Osteoblast (primary cell): ENCODE results near the gene MYH13. TPM values are rescaled to one million over a fixed set of nuclear protein-coding genes. Genes with fewer than 3 reads are reported as not detected.

ENCODE experiments used
- DNase-seq: peaks from one replicate; pipeline ENCODE4 v3.0.0; 2011; ENCODE audit warnings: low spot score, mixed read lengths; ENCODE audit not compliant: insufficient read length; ENCODE audit errors: missing footprints
- H2AFZ ChIP-seq: 2 replicates; pipeline ENCODE4 v1.6.0; 2011; ENCODE audit warnings: mild to moderate bottlenecking, low read length
- H3K27ac ChIP-seq: 2 replicates; pipeline ENCODE4 v1.5.1; 2011; ENCODE audit warnings: mild to moderate bottlenecking, low read depth, low read length, moderate library complexity
- H3K27me3 ChIP-seq: 2 replicates; pipeline ENCODE4 v1.6.0; 2012; ENCODE audit warnings: mild to moderate bottlenecking, control low read depth, inconsistent platforms, low read length, moderate library complexity; ENCODE audit not compliant: insufficient read depth
- H3K36me3 ChIP-seq: 2 replicates; pipeline ENCODE4 v1.5.1; 2011; ENCODE audit warnings: mild to moderate bottlenecking, low read length, control low read depth, moderate library complexity; ENCODE audit not compliant: insufficient read depth
- H3K4me1 ChIP-seq: 2 replicates; pipeline ENCODE4 v1.5.1; 2011; ENCODE audit warnings: mild to moderate bottlenecking, low read length, control low read depth, moderate library complexity; ENCODE audit not compliant: insufficient read depth
- H3K4me2 ChIP-seq: 2 replicates; pipeline ENCODE4 v1.6.0; 2011; ENCODE audit warnings: mild to moderate bottlenecking, low read length; ENCODE audit not compliant: insufficient read depth
- H3K4me3 ChIP-seq: fragments of 200-600 bp; sonication (generic); 3 replicates; pipeline ENCODE4 v1.5.1; 2012; ENCODE audit warnings: mild to moderate bottlenecking, low read length, inconsistent platforms; ENCODE audit not compliant: insufficient read depth
- H3K79me2 ChIP-seq: 2 replicates; pipeline ENCODE4 v1.6.0; 2012; ENCODE audit warnings: mild to moderate bottlenecking, low read length, control low read depth, inconsistent platforms; ENCODE audit not compliant: insufficient read depth
- H3K9me3 ChIP-seq: 2 replicates; pipeline ENCODE4 v1.5.1; 2011; ENCODE audit warnings: low read depth, low read length, control low read depth
- H4K20me1 ChIP-seq: 2 replicates; pipeline ENCODE4 v1.6.0; 2012; ENCODE audit warnings: mild to moderate bottlenecking, low read length, control low read depth; ENCODE audit not compliant: insufficient read depth
- total RNA-seq: library from RNA; depleted of rRNA; stranded (reverse); fragments of >200 nt; gene quantifications from 2 replicates; pipeline ENCODE4 v1.2.3, GENCODE V29; 2012
- TF ChIP-seq, protein P1 (sequence below): IDR thresholded peaks from 2 replicates; pipeline ENCODE4 v1.5.1; 2011; ENCODE audit warnings: mild to moderate bottlenecking, low read depth, low read length, moderate library complexity; ENCODE audit errors: extremely low read depth

MYH13 gene
- total RNA-seq, 1 donor, result not detected

- H2AFZ ChIP-seq, result no peak overlapping the region
- no peak overlapping the region for H3K27ac ChIP-seq
- H3K9me3 ChIP-seq, result no peaks in the 10 kb centered on the region
- no peaks in the 10 kb centered on the region for H3K79me2 ChIP-seq
- no peaks in the 10 kb centered on the region for H4K20me1 ChIP-seq
- H3K36me3 ChIP-seq, result no peaks in the 10 kb centered on the region
- TF ChIP-seq, protein P1, sequence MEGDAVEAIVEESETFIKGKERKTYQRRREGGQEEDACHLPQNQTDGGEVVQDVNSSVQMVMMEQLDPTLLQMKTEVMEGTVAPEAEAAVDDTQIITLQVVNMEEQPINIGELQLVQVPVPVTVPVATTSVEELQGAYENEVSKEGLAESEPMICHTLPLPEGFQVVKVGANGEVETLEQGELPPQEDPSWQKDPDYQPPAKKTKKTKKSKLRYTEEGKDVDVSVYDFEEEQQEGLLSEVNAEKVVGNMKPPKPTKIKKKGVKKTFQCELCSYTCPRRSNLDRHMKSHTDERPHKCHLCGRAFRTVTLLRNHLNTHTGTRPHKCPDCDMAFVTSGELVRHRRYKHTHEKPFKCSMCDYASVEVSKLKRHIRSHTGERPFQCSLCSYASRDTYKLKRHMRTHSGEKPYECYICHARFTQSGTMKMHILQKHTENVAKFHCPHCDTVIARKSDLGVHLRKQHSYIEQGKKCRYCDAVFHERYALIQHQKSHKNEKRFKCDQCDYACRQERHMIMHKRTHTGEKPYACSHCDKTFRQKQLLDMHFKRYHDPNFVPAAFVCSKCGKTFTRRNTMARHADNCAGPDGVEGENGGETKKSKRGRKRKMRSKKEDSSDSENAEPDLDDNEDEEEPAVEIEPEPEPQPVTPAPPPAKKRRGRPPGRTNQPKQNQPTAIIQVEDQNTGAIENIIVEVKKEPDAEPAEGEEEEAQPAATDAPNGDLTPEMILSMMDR, result no peak
- H3K4me2 ChIP-seq, result no peak overlapping the region
- no peaks in the 10 kb centered on the region for H3K4me1 ChIP-seq
- no peak overlapping the region for H3K4me3 ChIP-seq
- no peak for DNase-seq
- H3K27me3 ChIP-seq, result no peaks in the 10 kb centered on the region
These were observed 58.5 kb downstream of the MYH13 start for GRCh38 chr17:10314329-10314728.

DNA sequence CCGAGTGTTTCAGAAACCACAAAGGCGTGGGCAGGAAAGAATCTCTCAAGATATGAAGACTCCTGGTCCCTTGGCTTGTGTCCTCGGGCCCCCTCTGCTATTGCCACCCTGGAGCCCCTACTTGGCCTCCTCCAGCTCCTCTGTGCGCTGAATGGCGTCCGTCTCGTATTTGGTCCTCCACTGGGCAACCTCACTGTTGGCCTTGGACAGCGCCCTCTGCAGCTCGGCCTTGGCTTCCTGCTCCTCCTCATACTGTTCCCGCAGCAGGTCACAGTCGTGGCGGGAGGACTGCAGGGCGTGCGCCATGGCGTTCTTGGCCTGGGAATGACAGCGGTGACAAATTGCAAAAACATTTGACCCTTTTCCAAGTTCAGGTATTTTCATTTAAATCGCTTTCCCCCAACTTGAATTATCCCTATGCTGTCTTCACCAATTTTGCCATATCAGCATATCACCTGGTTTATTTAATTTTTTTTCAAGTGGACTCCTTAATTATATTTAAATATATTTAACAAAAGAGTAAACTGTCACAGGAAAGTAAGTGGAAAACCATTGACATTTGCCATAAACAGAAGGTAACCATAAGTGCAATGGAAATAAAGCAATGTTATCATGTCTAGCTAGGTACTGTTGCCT lies 59.7 kb downstream of the MYH13 start:
- H3K9me3 ChIP-seq, result no peaks in the 10 kb centered on the region
- no peak overlapping the region for H3K4me3 ChIP-seq
- no peaks in the 10 kb centered on the region for H3K36me3 ChIP-seq
- no peak for DNase-seq
- no peaks in the 10 kb centered on the region for H3K4me1 ChIP-seq
- no peaks in the 10 kb centered on the region for H4K20me1 ChIP-seq
- H3K27ac ChIP-seq, result no peak overlapping the region
- TF ChIP-seq, protein P1, result no peak
- H3K27me3 ChIP-seq, result no peaks in the 10 kb centered on the region
- H2AFZ ChIP-seq, result no peak overlapping the region
- H3K79me2 ChIP-seq, result no peaks in the 10 kb centered on the region
- no peak overlapping the region for H3K4me2 ChIP-seq

- no peak for DNase-seq
- Histone ChIP-seq H3K4me2 (no peak overlapping the region), H2AFZ (no peak overlapping the region), H3K36me3 (no peaks in the 10 kb centered on the region), H3K4me3 (no peak overlapping the region), H3K27ac (no peak overlapping the region), H3K27me3 (no peaks in the 10 kb centered on the region), H4K20me1 (no peaks in the 10 kb centered on the region), H3K9me3 (no peaks in the 10 kb centered on the region), H3K4me1 (no peaks in the 10 kb centered on the region), H3K79me2 (no peaks in the 10 kb centered on the region)
- TF ChIP-seq, protein P1, result no peak
These were observed 61.7 kb downstream of the MYH13 start for GRCh38 chr17:10311131-10311530.

- H3K27me3 ChIP-seq, result no peaks in the 10 kb centered on the region
- no peaks in the 10 kb centered on the region for H3K9me3 ChIP-seq
- DNase-seq, result no peak
- H3K4me1 ChIP-seq, result no peaks in the 10 kb centered on the region
- TF ChIP-seq, protein P1, result no peak
- H3K4me2 ChIP-seq, result no peak overlapping the region
- no peak overlapping the region for H2AFZ ChIP-seq
- no peak overlapping the region for H3K4me3 ChIP-seq
- H3K27ac ChIP-seq, result no peak overlapping the region
- no peaks in the 10 kb centered on the region for H3K36me3 ChIP-seq
- H4K20me1 ChIP-seq, result no peaks in the 10 kb centered on the region
- no peaks in the 10 kb centered on the region for H3K79me2 ChIP-seq
These were observed 63.5 kb downstream of the MYH13 start for GRCh38 chr17:10309003-10309974.
